ENCODE results near the gene ACVR2A.

Gene ACVR2A

DNA sequence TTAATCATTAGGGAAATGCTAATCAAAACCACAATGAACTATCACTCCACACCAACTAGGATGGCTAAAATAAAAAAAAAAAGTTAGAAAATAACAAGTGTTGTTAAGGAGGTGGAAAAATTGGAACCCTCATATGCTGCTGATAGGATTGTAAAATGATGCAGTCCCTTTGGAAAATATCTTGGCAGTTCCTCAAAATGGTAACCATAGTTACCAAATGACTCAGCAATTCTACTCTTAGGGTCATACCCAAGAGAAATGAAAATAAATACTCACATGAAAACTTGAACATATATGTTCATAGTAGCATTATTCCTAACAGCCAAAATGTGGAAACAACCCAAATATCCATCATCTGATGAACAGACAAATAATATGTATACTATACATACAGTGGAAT lies 15.7 kb upstream of the ACVR2A start:
- DNase-seq = no peak
- no peaks in the 10 kb centered on the region for H3K36me3 ChIP-seq (ENCODE audit: control insufficient read depth, insufficient read depth, low read length)
- no peaks in the 10 kb centered on the region for H3K4me1 ChIP-seq (ENCODE audit: control insufficient read depth, insufficient read depth, low read length, poor library complexity, severe bottlenecking)
- H3K9me3 ChIP-seq (ENCODE audit: control insufficient read depth, low read length) = no peaks in the 10 kb centered on the region
- H3K27ac ChIP-seq (ENCODE audit: insufficient read depth, low read length, poor library complexity, severe bottlenecking) = no peak overlapping the region
- H3K27me3 ChIP-seq (replicated peaks; ENCODE audit: control insufficient read depth, insufficient read depth, low read length, poor library complexity, severe bottlenecking) = no peaks in the 10 kb centered on the region
- H3K4me3 ChIP-seq (ENCODE audit: insufficient read depth, low read depth, low read length, poor library complexity, severe bottlenecking) = no peak overlapping the region

DNA sequence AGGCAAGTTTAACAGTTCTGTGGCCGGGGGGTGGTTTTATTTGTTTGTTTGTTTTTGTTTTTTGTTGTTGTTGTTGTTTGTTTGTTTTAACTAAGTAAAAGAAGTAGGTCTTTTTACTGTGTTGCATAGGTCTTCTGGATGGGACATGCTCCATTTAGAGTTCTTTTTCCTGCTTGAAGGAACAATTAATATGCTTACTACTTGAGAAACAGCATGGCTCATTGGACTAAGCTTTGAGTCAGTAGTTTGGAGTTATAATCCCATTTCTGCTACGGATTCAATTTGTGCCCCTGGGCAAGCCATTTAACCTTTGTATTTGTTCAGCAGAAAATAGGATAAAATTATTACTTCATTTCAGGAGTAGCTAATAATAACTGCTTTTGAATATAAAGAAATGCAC lies 8.7 kb upstream of the ACVR2A start:
- Histone ChIP-seq H3K4me1 (ENCODE audit: control insufficient read depth, insufficient read depth, low read length, poor library complexity, severe bottlenecking) (no peaks in the 10 kb centered on the region), H3K4me3 (ENCODE audit: insufficient read depth, low read depth, low read length, poor library complexity, severe bottlenecking) (no peak overlapping the region), H3K27ac (ENCODE audit: insufficient read depth, low read length, poor library complexity, severe bottlenecking) (no peak overlapping the region), H3K27me3 (replicated peaks; ENCODE audit: control insufficient read depth, insufficient read depth, low read length, poor library complexity, severe bottlenecking) (no peaks in the 10 kb centered on the region), H3K9me3 (ENCODE audit: control insufficient read depth, low read length) (no peaks in the 10 kb centered on the region), H3K36me3 (ENCODE audit: control insufficient read depth, insufficient read depth, low read length) (no peaks in the 10 kb centered on the region)
- no peak for DNase-seq

DNA sequence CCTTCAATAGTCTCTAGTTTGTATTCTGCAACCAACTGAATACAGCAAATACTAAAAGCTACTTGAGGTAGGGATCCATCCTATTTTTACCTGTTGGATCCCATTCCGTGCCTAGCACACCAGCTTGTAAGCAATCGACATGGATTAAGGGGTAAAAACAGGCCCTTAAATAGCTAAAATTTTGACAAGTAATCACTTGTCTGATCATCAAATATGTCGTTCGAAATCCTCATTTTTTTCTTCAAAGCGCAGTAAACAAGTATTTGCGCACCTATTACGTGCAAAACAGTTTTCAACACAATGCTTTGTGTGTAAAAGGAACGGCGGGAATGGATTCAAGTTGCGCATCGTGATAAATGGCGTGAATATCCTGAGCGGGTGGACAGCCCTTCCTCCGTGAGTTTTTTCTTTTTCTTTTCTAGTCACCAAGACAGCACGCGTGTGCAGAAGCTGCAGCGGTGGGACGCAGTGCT lies 1.4 kb upstream of the ACVR2A start:
- Histone ChIP-seq H3K4me1 (ENCODE audit: control insufficient read depth, insufficient read depth, low read length, poor library complexity, severe bottlenecking) (peaks cover 4% of the 10 kb centered on the region), H3K9me3 (ENCODE audit: control insufficient read depth, low read length) (no peaks in the 10 kb centered on the region), H3K27me3 (replicated peaks; ENCODE audit: control insufficient read depth, insufficient read depth, low read length, poor library complexity, severe bottlenecking) (no peaks in the 10 kb centered on the region), H3K4me3 (ENCODE audit: insufficient read depth, low read depth, low read length, poor library complexity, severe bottlenecking) (peak overlapping the region; percentile 74), H3K27ac (ENCODE audit: insufficient read depth, low read length, poor library complexity, severe bottlenecking) (no peak overlapping the region), H3K36me3 (ENCODE audit: control insufficient read depth, insufficient read depth, low read length) (no peaks in the 10 kb centered on the region)
- DNase-seq = no peak

DNA sequence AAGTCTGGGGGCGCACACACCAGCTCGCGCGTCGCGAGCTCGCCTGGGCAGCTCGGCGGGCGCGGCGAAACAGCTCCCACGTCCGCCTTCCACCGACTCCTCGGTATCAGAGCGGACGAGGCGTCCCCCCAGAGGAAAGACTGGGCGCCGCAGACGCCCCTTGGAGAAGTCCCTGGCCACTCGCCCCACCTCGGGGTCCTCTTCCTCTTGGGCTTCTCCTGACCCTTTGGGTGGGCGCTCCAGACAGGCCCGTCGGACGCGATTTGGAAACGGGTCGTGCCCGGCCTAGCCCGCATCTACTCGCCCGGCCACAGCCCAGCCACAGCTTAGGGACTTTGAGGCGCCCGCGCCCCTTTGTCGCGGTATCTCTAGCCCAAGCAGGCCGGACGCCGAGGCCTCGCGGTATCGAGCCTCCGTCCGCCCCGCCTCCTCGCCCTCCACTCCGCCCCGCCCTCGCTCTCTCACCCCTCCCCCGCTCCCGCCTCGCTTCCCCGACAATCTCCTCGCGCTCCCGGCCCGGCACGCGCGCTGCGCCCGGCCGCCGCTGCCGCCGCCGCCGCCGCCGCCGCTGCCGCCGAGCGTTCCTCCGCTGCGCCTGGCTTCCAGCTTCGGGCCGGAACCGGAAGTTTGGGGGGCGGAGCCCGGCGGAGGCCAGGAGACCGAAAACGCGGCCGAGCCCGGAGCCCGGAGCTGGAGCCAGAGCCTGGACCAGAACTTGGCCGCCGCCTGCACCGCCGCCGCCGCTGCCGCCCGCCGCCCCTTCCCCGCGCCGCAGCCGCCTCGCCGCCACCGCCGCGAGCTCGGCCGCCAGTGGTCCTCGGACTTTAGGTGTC lies 749 bp upstream of the ACVR2A start:
- Histone ChIP-seq H3K36me3 (ENCODE audit: control insufficient read depth, insufficient read depth, low read length) (no peaks in the 10 kb centered on the region), H3K9me3 (ENCODE audit: control insufficient read depth, low read length) (no peaks in the 10 kb centered on the region), H3K27ac (ENCODE audit: insufficient read depth, low read length, poor library complexity, severe bottlenecking) (peak overlapping the region; percentile 71), H3K27me3 (replicated peaks; ENCODE audit: control insufficient read depth, insufficient read depth, low read length, poor library complexity, severe bottlenecking) (no peaks in the 10 kb centered on the region), H3K4me3 (ENCODE audit: insufficient read depth, low read depth, low read length, poor library complexity, severe bottlenecking) (peak overlapping the region; percentile 84), H3K4me1 (ENCODE audit: control insufficient read depth, insufficient read depth, low read length, poor library complexity, severe bottlenecking) (peaks cover 4% of the 10 kb centered on the region)
- DNase-seq = peak; percentile 77 to 82 (median 79)

DNA sequence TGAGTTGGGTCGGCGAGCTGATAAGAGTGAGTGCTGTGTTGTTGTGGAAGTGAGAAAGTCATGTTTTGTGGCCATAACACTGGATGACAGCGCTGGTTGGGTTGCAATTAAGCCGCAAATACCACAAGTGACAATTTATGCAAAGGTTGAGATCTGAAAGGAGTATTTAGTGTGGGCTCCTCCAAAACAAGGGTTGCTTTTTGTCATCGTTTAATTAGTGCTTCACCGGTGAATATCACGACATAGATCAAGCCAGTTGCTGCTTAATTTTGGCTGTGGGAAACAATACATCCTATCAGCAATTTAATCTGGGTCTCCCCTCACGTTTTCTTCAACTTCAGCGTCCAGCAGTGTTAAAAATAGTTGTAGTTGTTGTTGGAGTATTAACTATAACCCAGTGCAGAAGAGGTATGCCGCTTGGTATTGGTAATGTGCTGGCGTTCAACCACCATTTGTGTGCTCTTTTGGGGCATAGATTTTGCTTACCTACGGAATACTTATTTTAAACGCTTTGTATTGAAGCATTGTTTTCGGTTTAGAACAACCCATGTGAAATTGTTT lies 662 bp downstream of the ACVR2A start:
- Histone ChIP-seq H3K4me3 (ENCODE audit: insufficient read depth, low read depth, low read length, poor library complexity, severe bottlenecking) (peak overlapping the region; percentile 84), H3K4me1 (ENCODE audit: control insufficient read depth, insufficient read depth, low read length, poor library complexity, severe bottlenecking) (peaks cover 4% of the 10 kb centered on the region), H3K27ac (ENCODE audit: insufficient read depth, low read length, poor library complexity, severe bottlenecking) (peak overlapping the region; percentile 71), H3K27me3 (replicated peaks; ENCODE audit: control insufficient read depth, insufficient read depth, low read length, poor library complexity, severe bottlenecking) (no peaks in the 10 kb centered on the region), H3K9me3 (ENCODE audit: control insufficient read depth, low read length) (no peaks in the 10 kb centered on the region), H3K36me3 (ENCODE audit: control insufficient read depth, insufficient read depth, low read length) (no peaks in the 10 kb centered on the region)
- peak; percentile 11 to 42 (median 12) for DNase-seq

DNA sequence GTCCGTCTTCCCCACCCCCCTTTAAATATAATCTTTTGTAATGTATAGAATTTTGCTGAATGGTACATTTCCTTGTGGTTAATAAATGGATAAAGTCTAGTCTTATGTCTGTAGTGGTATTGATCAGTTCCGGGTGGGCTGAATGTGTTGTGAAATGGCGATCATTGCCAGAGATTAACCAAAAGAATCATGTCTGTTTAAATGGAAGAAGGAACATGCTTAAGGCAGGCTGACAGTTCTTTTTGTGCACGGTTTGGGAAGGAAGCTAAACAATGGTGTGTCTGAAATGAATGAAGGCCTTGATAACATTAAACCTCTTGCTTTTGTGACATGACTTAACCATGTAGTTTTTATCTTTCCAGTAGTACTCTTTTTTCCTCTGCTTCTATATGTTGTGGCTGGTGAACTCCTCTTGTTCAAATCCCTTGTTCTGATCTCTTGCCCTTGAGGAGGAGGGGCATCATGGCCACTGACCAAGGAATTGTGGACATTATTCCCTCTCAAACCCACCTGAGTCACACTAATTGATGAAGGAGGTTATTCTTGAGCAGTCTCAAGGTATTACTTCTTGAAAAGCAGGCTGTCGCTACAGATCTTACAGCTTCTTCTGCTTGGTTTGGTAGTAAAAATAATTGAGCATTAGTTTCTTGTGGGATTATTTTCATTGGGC lies 1.7 kb downstream of the ACVR2A start:
- Histone ChIP-seq H3K36me3 (ENCODE audit: control insufficient read depth, insufficient read depth, low read length) (no peaks in the 10 kb centered on the region), H3K27me3 (replicated peaks; ENCODE audit: control insufficient read depth, insufficient read depth, low read length, poor library complexity, severe bottlenecking) (no peaks in the 10 kb centered on the region), H3K4me1 (ENCODE audit: control insufficient read depth, insufficient read depth, low read length, poor library complexity, severe bottlenecking) (peaks cover 4% of the 10 kb centered on the region)

DNA sequence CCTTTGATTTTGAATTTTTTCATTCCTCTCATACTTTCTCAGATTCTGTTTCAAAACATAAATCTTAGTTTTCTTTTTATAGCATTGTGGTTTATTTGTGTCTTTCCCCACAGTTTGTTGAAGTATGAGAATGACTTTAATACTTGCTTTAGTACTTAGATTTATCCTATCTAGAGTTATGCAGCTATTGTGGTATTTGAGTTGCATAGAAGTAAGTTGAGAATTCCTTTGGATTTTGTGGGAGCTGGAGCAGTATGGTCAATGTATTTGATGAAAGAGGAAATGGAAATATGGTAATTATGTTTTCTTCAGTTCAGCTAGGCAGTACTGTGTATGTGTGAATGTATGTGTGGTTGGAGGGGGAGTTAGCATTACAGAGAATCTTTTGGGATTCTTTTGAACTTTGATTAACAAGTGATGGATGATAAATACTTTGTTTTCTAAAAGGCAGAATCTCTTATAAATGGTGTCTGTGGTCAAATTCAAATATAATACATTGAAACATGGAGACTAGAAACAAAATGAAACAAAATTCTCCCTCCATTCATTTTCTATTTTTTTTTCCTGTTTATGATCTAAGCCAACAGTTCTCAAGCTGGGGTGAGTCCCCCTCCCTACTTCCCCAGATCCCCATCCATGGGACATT lies 3.0 kb downstream of the ACVR2A start:
- Histone ChIP-seq H3K9me3 (ENCODE audit: control insufficient read depth, low read length) (no peaks in the 10 kb centered on the region), H3K4me3 (ENCODE audit: insufficient read depth, low read depth, low read length, poor library complexity, severe bottlenecking) (no peak overlapping the region), H3K27ac (ENCODE audit: insufficient read depth, low read length, poor library complexity, severe bottlenecking) (no peak overlapping the region), H3K4me1 (ENCODE audit: control insufficient read depth, insufficient read depth, low read length, poor library complexity, severe bottlenecking) (peaks cover 4% of the 10 kb centered on the region), H3K36me3 (ENCODE audit: control insufficient read depth, insufficient read depth, low read length) (no peaks in the 10 kb centered on the region), H3K27me3 (replicated peaks; ENCODE audit: control insufficient read depth, insufficient read depth, low read length, poor library complexity, severe bottlenecking) (no peaks in the 10 kb centered on the region)
- DNase-seq = no peak

More for the DNA sequence above, 1.7 kb downstream of the ACVR2A start:
- DNase-seq = no peak
- Histone ChIP-seq H3K4me3 (ENCODE audit: insufficient read depth, low read depth, low read length, poor library complexity, severe bottlenecking) (peak overlapping the region; percentile 84), H3K27ac (ENCODE audit: insufficient read depth, low read length, poor library complexity, severe bottlenecking) (no peak overlapping the region), H3K9me3 (ENCODE audit: control insufficient read depth, low read length) (no peaks in the 10 kb centered on the region)

DNA sequence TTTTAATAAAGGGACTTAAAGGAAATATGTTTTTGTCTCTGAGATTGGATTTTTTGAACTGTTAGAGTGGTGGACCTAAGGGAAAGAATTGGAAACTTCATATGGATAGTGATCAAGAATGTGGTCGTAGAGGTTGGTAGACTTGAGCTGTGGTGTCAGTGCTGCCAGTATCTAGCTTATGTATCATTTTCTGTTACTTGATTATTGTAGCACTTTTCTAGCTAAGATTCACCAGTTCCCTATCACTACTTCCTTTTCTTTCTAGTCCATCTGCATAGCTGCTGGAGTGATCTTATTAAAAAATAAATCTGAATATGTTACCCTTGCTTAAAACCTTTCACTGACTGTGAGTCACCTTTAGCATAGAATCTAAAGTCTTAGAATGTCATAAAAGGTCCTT lies 6.0 kb downstream of the ACVR2A start:
- H3K27ac ChIP-seq (ENCODE audit: insufficient read depth, low read length, poor library complexity, severe bottlenecking) = no peak overlapping the region
- no peak for DNase-seq
- H3K4me1 ChIP-seq (ENCODE audit: control insufficient read depth, insufficient read depth, low read length, poor library complexity, severe bottlenecking) = no peaks in the 10 kb centered on the region
- no peaks in the 10 kb centered on the region for H3K27me3 ChIP-seq (replicated peaks; ENCODE audit: control insufficient read depth, insufficient read depth, low read length, poor library complexity, severe bottlenecking)
- no peaks in the 10 kb centered on the region for H3K9me3 ChIP-seq (ENCODE audit: control insufficient read depth, low read length)
- no peaks in the 10 kb centered on the region for H3K36me3 ChIP-seq (ENCODE audit: control insufficient read depth, insufficient read depth, low read length)
- H3K4me3 ChIP-seq (ENCODE audit: insufficient read depth, low read depth, low read length, poor library complexity, severe bottlenecking) = no peak overlapping the region

DNA sequence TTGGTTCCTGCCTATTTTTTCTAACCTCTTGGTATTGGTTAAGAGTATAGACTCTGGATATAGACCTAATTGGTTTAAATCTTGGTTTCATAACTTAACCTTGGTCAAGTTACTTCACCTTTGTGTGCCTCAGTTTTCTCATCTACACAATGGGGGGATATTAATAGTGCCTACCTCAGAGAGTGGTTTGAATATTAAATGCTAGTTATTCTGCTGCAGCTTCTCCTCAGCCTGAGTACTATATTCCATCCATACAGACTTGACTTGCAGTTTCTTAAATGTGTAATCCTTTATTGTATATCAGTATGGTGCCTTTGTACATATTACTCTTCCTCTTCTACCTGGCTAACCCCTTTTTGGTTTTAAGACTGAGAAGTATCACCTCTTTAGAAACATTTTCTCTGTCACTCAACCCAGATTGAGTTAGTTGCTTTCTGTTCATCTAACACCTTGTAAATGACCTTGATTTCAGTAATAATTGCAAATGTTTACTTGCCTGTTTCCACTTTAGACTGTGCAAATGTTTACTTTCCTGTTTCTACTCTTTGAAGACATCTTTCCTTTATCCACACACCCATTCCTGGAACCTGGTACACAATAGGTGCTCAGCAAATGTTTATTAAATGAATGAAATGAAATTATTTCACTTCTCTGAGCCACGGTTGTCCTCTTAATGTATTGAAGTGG lies 6.6 kb downstream of the ACVR2A start:
- no peaks in the 10 kb centered on the region for H3K4me1 ChIP-seq (ENCODE audit: control insufficient read depth, insufficient read depth, low read length, poor library complexity, severe bottlenecking)

More for the DNA sequence above, 6.6 kb downstream of the ACVR2A start:
- no peak overlapping the region for H3K4me3 ChIP-seq (ENCODE audit: insufficient read depth, low read depth, low read length, poor library complexity, severe bottlenecking)
- H3K36me3 ChIP-seq (ENCODE audit: control insufficient read depth, insufficient read depth, low read length) = no peaks in the 10 kb centered on the region
- no peak for DNase-seq
- H3K9me3 ChIP-seq (ENCODE audit: control insufficient read depth, low read length) = no peaks in the 10 kb centered on the region
- no peak overlapping the region for H3K27ac ChIP-seq (ENCODE audit: insufficient read depth, low read length, poor library complexity, severe bottlenecking)
- H3K27me3 ChIP-seq (replicated peaks; ENCODE audit: control insufficient read depth, insufficient read depth, low read length, poor library complexity, severe bottlenecking) = no peaks in the 10 kb centered on the region

All from effector memory CD4-positive, alpha-beta T cell (primary cell).